IMR-90 (cell line): Measurements from ENCODE around the gene PDZD2.

ENCODE experiments used
- ELK1 ChIP-seq: fragments of 150-350 bp; IDR thresholded peaks from 2 replicates; pipeline ENCODE4 v1.6.1; 2016; ENCODE audit warnings: low read depth, mild to moderate bottlenecking, low read length, moderate library complexity, borderline replicate concordance
- TF ChIP-seq, protein P1 (sequence below): conservative IDR thresholded peaks from 2 replicates; pipeline ENCODE4 v1.5.1; 2012; ENCODE audit warnings: mild to moderate bottlenecking, low read depth, low read length, improper control_type of control experiment

GRCh38 chr5:31936683-31937082 is 297.8 kb downstream of the PDZD2 start:
- TF ChIP-seq, protein P1, sequence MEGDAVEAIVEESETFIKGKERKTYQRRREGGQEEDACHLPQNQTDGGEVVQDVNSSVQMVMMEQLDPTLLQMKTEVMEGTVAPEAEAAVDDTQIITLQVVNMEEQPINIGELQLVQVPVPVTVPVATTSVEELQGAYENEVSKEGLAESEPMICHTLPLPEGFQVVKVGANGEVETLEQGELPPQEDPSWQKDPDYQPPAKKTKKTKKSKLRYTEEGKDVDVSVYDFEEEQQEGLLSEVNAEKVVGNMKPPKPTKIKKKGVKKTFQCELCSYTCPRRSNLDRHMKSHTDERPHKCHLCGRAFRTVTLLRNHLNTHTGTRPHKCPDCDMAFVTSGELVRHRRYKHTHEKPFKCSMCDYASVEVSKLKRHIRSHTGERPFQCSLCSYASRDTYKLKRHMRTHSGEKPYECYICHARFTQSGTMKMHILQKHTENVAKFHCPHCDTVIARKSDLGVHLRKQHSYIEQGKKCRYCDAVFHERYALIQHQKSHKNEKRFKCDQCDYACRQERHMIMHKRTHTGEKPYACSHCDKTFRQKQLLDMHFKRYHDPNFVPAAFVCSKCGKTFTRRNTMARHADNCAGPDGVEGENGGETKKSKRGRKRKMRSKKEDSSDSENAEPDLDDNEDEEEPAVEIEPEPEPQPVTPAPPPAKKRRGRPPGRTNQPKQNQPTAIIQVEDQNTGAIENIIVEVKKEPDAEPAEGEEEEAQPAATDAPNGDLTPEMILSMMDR = no peak
- no peak for TF ChIP-seq ELK1
